ENCODE measurements around the gene CLTB.

- no peak for TF ChIP-seq CTCF (conservative IDR thresholded peaks at IDR 0.05; ENCODE audit: low read depth, low read length)
- no peak for TF ChIP-seq EZH2 (IDR thresholded peaks at IDR 0.05; ENCODE audit: low read length, unreplicated experiment)
- no peak for TF ChIP-seq EZH2phosphoT487 (IDR thresholded peaks at IDR 0.05; ENCODE audit: borderline replicate concordance, low read length)
These were observed 46.9 kb upstream of the CLTB start for GRCh38 chr5:176463113-176463764.
